Erythroblast (primary cell): ENCODE data around the gene BRI3BP.

ENCODE experiments used
- GATA1 ChIP-seq: IDR thresholded peaks from 2 replicates; pipeline ENCODE4 v1.6.1; 2011; ENCODE audit warnings: low read depth, mild to moderate bottlenecking, control low read depth, low read length, moderate library complexity
- POLR2A ChIP-seq: IDR thresholded peaks from 2 replicates; pipeline ENCODE4 v1.6.1; 2011; ENCODE audit warnings: mild to moderate bottlenecking, low read length

- no peak for TF ChIP-seq POLR2A
- TF ChIP-seq GATA1: no peak
These were observed 47.0 kb upstream of the BRI3BP start for GRCh38 chr12:124946447-124946793.
